Keratinocyte (primary cell): ENCODE measurements around the gene CLSTN3. TPM values are rescaled to one million over a fixed set of nuclear protein-coding genes. Genes with fewer than 3 reads are reported as not detected.
A peak's percentile ranks its signal among the peaks of the same experiment; 100 is the strongest.

Source experiments
- DNase-seq: peaks from one replicate; pipeline ENCODE4 v3.0.0-alpha.2; 2011; ENCODE audit warnings: low read depth, missing footprints, low spot score
- FAIRE-seq: peaks from 2 replicates; lab custom pipeline; 2011; peaks lifted over from hg19 to GRCh38; lab: Jason Lieb, UNC
- H2AFZ ChIP-seq: 2 replicates; pipeline ENCODE4 v1.6.0; 2012; ENCODE audit warnings: low read length, control low read depth, inconsistent platforms; ENCODE audit not compliant: control insufficient read depth
- H3K27ac ChIP-seq: 2 replicates; pipeline ENCODE4 v1.5.1; 2011; ENCODE audit warnings: low read length; ENCODE audit not compliant: control insufficient read depth, insufficient read depth
- H3K27me3 ChIP-seq: 3 replicates; pipeline ENCODE4 v1.6.0; 2011; ENCODE audit warnings: low read length; ENCODE audit not compliant: control insufficient read depth, insufficient read depth; ENCODE audit errors: extremely low read depth
- H3K36me3 ChIP-seq, 2 experiments: 2 replicates in 1 of 2; 3 replicates in 1 of 2; pipeline ENCODE4 v1.5.1; 2011; ENCODE audit warnings: low read length in 2 of 2, mild to moderate bottlenecking in 1 of 2; ENCODE audit not compliant: control insufficient read depth in 2 of 2, insufficient read depth in 2 of 2; ENCODE audit errors: extremely low read depth in 1 of 2
- H3K4me1 ChIP-seq: 3 replicates; pipeline ENCODE4 v1.5.1; 2011; ENCODE audit warnings: low read length; ENCODE audit not compliant: control insufficient read depth, insufficient read depth; ENCODE audit errors: extremely low read depth
- H3K4me2 ChIP-seq: 3 replicates; pipeline ENCODE4 v1.6.0; 2011; ENCODE audit warnings: low read depth, low read length; ENCODE audit not compliant: control insufficient read depth, insufficient read depth; ENCODE audit errors: extremely low read depth
- H3K4me3 ChIP-seq, 3 experiments: fragments of 200-600 bp in 1 of 3; sonication (generic) in 1 of 3; 2 replicates in 2 of 3; 3 replicates in 1 of 3; pipeline ENCODE4 v1.5.1; 2011 to 2016; ENCODE audit warnings: low read length in 3 of 3, mild to moderate bottlenecking in 3 of 3, control low read depth in 2 of 3, inconsistent platforms in 1 of 3, low read depth in 1 of 3, mixed read lengths in 1 of 3, mixed run types in 1 of 3, moderate library complexity in 1 of 3; ENCODE audit not compliant: control insufficient read depth in 2 of 3, insufficient read depth in 2 of 3; ENCODE audit errors: extremely low read depth in 1 of 3
- H3K79me2 ChIP-seq: 2 replicates; pipeline ENCODE4 v1.6.0; 2012; ENCODE audit warnings: low read length; ENCODE audit not compliant: control insufficient read depth, insufficient read depth
- H3K9ac ChIP-seq: 3 replicates; pipeline ENCODE4 v1.6.0; 2011; ENCODE audit warnings: low read length; ENCODE audit not compliant: control insufficient read depth, insufficient read depth; ENCODE audit errors: extremely low read depth
- H3K9me1 ChIP-seq: 3 replicates; pipeline ENCODE4 v1.6.0; 2011; ENCODE audit warnings: low read length; ENCODE audit not compliant: control insufficient read depth, insufficient read depth; ENCODE audit errors: extremely low read depth
- H3K9me3 ChIP-seq: 2 replicates; pipeline ENCODE4 v1.5.1; 2012; ENCODE audit warnings: low read depth, low read length; ENCODE audit not compliant: control insufficient read depth
- H4K20me1 ChIP-seq: 3 replicates; pipeline ENCODE4 v1.6.0; 2011; ENCODE audit warnings: low read length; ENCODE audit not compliant: control insufficient read depth, insufficient read depth; ENCODE audit errors: extremely low read depth
- CTCF ChIP-seq, 3 experiments: IDR thresholded peaks in 1 of 3; conservative IDR thresholded peaks in 1 of 3; optimal IDR thresholded peaks in 1 of 3; 2 replicates in 2 of 3; 3 replicates in 1 of 3; pipeline versions ENCODE3 to v1.5.1; 2011; ENCODE audit warnings: low read length in 3 of 3, mild to moderate bottlenecking in 3 of 3, moderate library complexity in 2 of 3, control low read depth in 1 of 3, inconsistent platforms in 1 of 3; ENCODE audit not compliant: insufficient read depth in 2 of 3; ENCODE audit errors: extremely low read depth in 1 of 3
- EZH2 ChIP-seq: IDR thresholded peaks from one replicate; pipeline ENCODE4 v1.6.1; 2012; ENCODE audit warnings: inconsistent platforms, mild to moderate bottlenecking, low read length, moderate library complexity
- dilution Hi-C: fragments of 300-500 bp; cut with MboI; formaldehyde crosslinking; loops from one replicate; pipeline ENCODE4 v1.7.0; 2020; ENCODE audit warnings: low sequenced_read_pairs; ENCODE audit not compliant: extremely low pct_ligation_motif_present
- polyA plus RNA-seq, 5 experiments: library from polyadenylated mRNA; depleted of rRNA in 3 of 5; stranded (reverse) in 3 of 5; stranded (forward) in 1 of 5; unstranded in 1 of 5; fragments of >200 nt; gene quantifications; 1 replicate in 1 of 5; 2 replicates in 3 of 5; 3 replicates in 1 of 5; pipeline versions ENCODE4 v1.2.1 to v1.2.3, GENCODE V29; 2011 to 2012; ENCODE audit warnings: missing spikeins in 2 of 5, low read depth in 1 of 5, low replicate concordance in 1 of 5

CLSTN3 gene
- polyA plus RNA-seq, 1 donor (not counting 4 experiments of a cell fraction or from before 2014, with no cell fraction given), result 12.8 TPM

- DNase-seq, result no peak
- Histone ChIP-seq H3K27ac (no peak overlapping the region), H3K9me1 (no peaks in the 10 kb centered on the region), H3K9me3 (no peaks in the 10 kb centered on the region), H3K79me2 (no peaks in the 10 kb centered on the region), H4K20me1 (peaks cover 2% of the 10 kb centered on the region), H3K36me3 (peaks cover 7 to 14% of the 10 kb centered on the region in 2 experiments), H3K4me3 (peak overlapping the region; percentile 65 to 74 (median 74)), H2AFZ (peak overlapping the region; percentile 58), H3K4me2 (peak overlapping the region; percentile 95), H3K4me1 (peaks cover 18% of the 10 kb centered on the region), H3K9ac (peak overlapping the region; percentile 61), H3K27me3 (no peaks in the 10 kb centered on the region)
- TF ChIP-seq CTCF (optimal IDR thresholded peaks at IDR 0.05 in 1 of 3, IDR thresholded peaks at IDR 0.05 in 1 of 3, conservative IDR thresholded peaks at IDR 0.05 in 1 of 3; ENCODE audit: extremely low read depth in 1 of 3, insufficient read depth in 2 of 3, low read length in 3 of 3), result peak in 1 of 3 experiments; percentile 19
- TF ChIP-seq EZH2, result no peak
- dilution Hi-C loops, result no loop called here
- FAIRE-seq, result no peak
These were observed 730 bp downstream of the CLSTN3 start for GRCh38 chr12:7130701-7131501.

GRCh38 chr12:7131502-7131866 is 1.3 kb downstream of the CLSTN3 start:
- no peak overlapping the region for H2AFZ ChIP-seq
- H3K9ac ChIP-seq, result no peak overlapping the region
- no peak for TF ChIP-seq EZH2
- TF ChIP-seq CTCF (optimal IDR thresholded peaks at IDR 0.05 in 1 of 3, IDR thresholded peaks at IDR 0.05 in 1 of 3, conservative IDR thresholded peaks at IDR 0.05 in 1 of 3; ENCODE audit: extremely low read depth in 1 of 3, insufficient read depth in 2 of 3, low read length in 3 of 3), result no peak
- no peaks in the 10 kb centered on the region for H3K9me3 ChIP-seq
- H4K20me1 ChIP-seq, result peaks cover 2% of the 10 kb centered on the region
- peaks cover 18% of the 10 kb centered on the region for H3K4me1 ChIP-seq
- no peaks in the 10 kb centered on the region for H3K27me3 ChIP-seq
- H3K9me1 ChIP-seq, result no peaks in the 10 kb centered on the region
- dilution Hi-C loops, result no loop called here
- peaks cover 7 to 19% of the 10 kb centered on the region in 2 experiments for H3K36me3 ChIP-seq
- H3K4me2 ChIP-seq, result peak overlapping the region; percentile 95
- H3K79me2 ChIP-seq, result no peaks in the 10 kb centered on the region
- H3K4me3 ChIP-seq, result peak overlapping the region in 1 of 3 experiments; percentile 74
- no peak overlapping the region for H3K27ac ChIP-seq
- no peak for FAIRE-seq
- no peak for DNase-seq
